Neural progenitor cell (in vitro differentiated cells): ENCODE data around the gene AK8. TPM values are rescaled to one million over a fixed set of nuclear protein-coding genes. Genes with fewer than 3 reads are reported as not detected.
A peak's percentile ranks its signal among the peaks of the same experiment; 100 is the strongest.

Source experiments
- DNase-seq: peaks from one replicate; pipeline ENCODE4 v3.0.0-alpha.2; 2016; ENCODE audit warnings: low spot score
- H2AFZ ChIP-seq: fragments of 200-600 bp; sonication (generic); replicated peaks from 2 replicates; pipeline ENCODE4 v1.6.1; 2016; ENCODE audit warnings: antibody characterized with exemption
- H3F3A ChIP-seq: fragments of 200-600 bp; sonication (generic); 2 replicates; pipeline ENCODE4 v1.6.1; 2016; ENCODE audit warnings: antibody characterized with exemption, low read depth
- H3K27ac ChIP-seq: fragments of 200-600 bp; sonication (generic); 2 replicates; pipeline ENCODE4 v1.5.1; 2016; ENCODE audit warnings: mild to moderate bottlenecking
- H3K27me3 ChIP-seq: fragments of 200-600 bp; sonication (generic); 2 replicates; pipeline ENCODE4 v1.6.1; 2016; ENCODE audit warnings: mild to moderate bottlenecking, moderate library complexity
- H3K36me3 ChIP-seq: fragments of 200-600 bp; sonication (generic); 2 replicates; pipeline ENCODE4 v1.5.1; 2016
- H3K4me1 ChIP-seq: fragments of 200-600 bp; sonication (generic); 2 replicates; pipeline ENCODE4 v1.6.1; 2016; ENCODE audit warnings: mixed run types
- H3K4me2 ChIP-seq: fragments of 200-600 bp; sonication (generic); 2 replicates; pipeline ENCODE4 v1.6.1; 2016
- H3K4me3 ChIP-seq: fragments of 200-600 bp; sonication (generic); 2 replicates; pipeline ENCODE4 v1.5.1; 2016
- H3K79me2 ChIP-seq: fragments of 200-600 bp; sonication (generic); 2 replicates; pipeline ENCODE4 v1.6.1; 2016; ENCODE audit warnings: low read depth
- H3K9ac ChIP-seq: fragments of 200-600 bp; sonication (generic); 2 replicates; pipeline ENCODE4 v1.6.1; 2016
- H3K9me3 ChIP-seq: fragments of 200-600 bp; sonication (generic); 2 replicates; pipeline ENCODE4 v1.5.1; 2016; ENCODE audit warnings: low read depth
- H4K20me1 ChIP-seq: fragments of 200-600 bp; sonication (generic); 2 replicates; pipeline ENCODE4 v1.6.1; 2016; ENCODE audit warnings: low read depth
- H3K27ac Mint-ChIP-seq: 3 replicates; pipeline ENCODE4 v1.8.0; 2021; ENCODE audit warnings: mixed read lengths
- H3K27me3 Mint-ChIP-seq: 2 replicates; pipeline ENCODE4 v1.8.0; 2022; ENCODE audit warnings: low read depth, mild to moderate bottlenecking, inconsistent platforms, moderate library complexity, mixed read lengths; ENCODE audit not compliant: insufficient read depth
- H3K36me3 Mint-ChIP-seq: 3 replicates; pipeline ENCODE4 v1.8.0; 2021; ENCODE audit warnings: mixed read lengths
- H3K4me1 Mint-ChIP-seq: 3 replicates; pipeline ENCODE4 v1.8.0; 2021; ENCODE audit warnings: mixed read lengths
- H3K4me3 Mint-ChIP-seq: 3 replicates; pipeline ENCODE4 v1.8.0; 2021; ENCODE audit warnings: mild to moderate bottlenecking, moderate library complexity, mixed read lengths
- H3K9me3 Mint-ChIP-seq: 3 replicates; pipeline ENCODE4 v1.8.0; 2020; ENCODE audit warnings: mixed read lengths
- EZH2 ChIP-seq: fragments of 200-600 bp; sonication (generic); IDR thresholded peaks from 2 replicates; pipeline ENCODE4 v1.6.1; 2017; ENCODE audit warnings: antibody characterized with exemption, mild to moderate bottlenecking, moderate library complexity
- EZH2phosphoT487 ChIP-seq: fragments of 200-600 bp; sonication (generic); IDR thresholded peaks from 2 replicates; pipeline ENCODE4 v1.6.1; 2017; ENCODE audit warnings: antibody characterized with exemption
- total RNA-seq: library from RNA; depleted of rRNA; stranded (reverse); fragments of >200 nt; gene quantifications from 2 replicates; pipeline ENCODE4 v1.2.3, GENCODE V29; 2015; ENCODE audit warnings: low replicate concordance
- TF ChIP-seq, protein P1 (sequence below): fragments of 200-600 bp; sonication (generic); IDR thresholded peaks from 2 replicates; pipeline ENCODE4 v1.5.1; 2017; ENCODE audit warnings: antibody characterized with exemption, mild to moderate bottlenecking

The AK8 gene
- total RNA-seq, 1 donor from 2014 or later, result 0.43 TPM

DNA sequence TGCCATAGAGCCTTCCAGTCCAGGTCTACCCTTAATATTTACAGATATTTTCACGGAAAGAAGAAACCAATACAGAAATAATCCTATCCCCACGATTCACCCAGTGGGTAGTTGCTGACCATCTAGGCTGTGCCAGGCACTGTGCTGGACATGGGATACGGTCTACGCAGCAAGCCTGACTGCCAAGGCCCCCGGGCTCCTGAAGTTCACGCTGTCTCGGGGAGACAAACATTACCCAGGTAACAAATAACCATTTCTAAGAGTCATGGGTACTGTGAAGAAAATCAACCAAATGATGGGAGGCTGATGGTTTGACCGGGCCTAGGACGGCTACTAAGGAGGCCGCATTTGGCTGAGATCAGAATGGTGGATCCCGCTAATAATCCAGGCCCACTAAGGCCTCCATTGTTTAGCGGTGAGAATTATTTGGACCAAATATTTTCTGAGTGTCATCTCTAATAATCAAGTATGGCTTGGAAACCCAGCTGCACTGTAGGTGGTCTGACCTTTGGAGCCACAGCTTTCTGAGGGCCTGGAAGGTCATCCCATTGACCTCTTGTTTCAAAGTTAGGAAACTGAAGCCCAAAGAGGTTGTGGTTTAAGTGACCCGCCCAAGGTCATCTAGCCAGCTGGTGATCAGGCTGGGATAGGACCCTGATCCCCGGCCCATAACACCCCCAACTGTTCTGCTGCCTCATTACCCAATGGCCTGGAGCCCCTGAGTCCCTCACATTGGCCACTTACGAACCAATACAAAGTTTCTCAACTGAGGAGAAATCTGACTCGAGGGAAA, 82.4 kb downstream of the AK8 start:
- Histone ChIP-seq H3K4me2 (no peak overlapping the region), H2AFZ (no peak overlapping the region), H4K20me1 (no peaks in the 10 kb centered on the region), H3K9ac (no peak overlapping the region), H3K27me3 (peaks cover 89% of the 10 kb centered on the region), H3K79me2 (no peaks in the 10 kb centered on the region), H3K4me3 (no peak overlapping the region), H3K27ac (no peak overlapping the region), H3F3A (no peaks in the 10 kb centered on the region), H3K36me3 (no peaks in the 10 kb centered on the region), H3K9me3 (no peaks in the 10 kb centered on the region), H3K4me1 (no peaks in the 10 kb centered on the region)
- TF ChIP-seq, protein P1, sequence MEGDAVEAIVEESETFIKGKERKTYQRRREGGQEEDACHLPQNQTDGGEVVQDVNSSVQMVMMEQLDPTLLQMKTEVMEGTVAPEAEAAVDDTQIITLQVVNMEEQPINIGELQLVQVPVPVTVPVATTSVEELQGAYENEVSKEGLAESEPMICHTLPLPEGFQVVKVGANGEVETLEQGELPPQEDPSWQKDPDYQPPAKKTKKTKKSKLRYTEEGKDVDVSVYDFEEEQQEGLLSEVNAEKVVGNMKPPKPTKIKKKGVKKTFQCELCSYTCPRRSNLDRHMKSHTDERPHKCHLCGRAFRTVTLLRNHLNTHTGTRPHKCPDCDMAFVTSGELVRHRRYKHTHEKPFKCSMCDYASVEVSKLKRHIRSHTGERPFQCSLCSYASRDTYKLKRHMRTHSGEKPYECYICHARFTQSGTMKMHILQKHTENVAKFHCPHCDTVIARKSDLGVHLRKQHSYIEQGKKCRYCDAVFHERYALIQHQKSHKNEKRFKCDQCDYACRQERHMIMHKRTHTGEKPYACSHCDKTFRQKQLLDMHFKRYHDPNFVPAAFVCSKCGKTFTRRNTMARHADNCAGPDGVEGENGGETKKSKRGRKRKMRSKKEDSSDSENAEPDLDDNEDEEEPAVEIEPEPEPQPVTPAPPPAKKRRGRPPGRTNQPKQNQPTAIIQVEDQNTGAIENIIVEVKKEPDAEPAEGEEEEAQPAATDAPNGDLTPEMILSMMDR, result no peak
- TF ChIP-seq EZH2phosphoT487 (no peak), EZH2 (no peak)
- Mint-ChIP-seq H3K27ac (no peak overlapping the region), H3K36me3 (no peaks in the 10 kb centered on the region), H3K9me3 (no peaks in the 10 kb centered on the region), H3K4me1 (peaks cover 9% of the 10 kb centered on the region), H3K4me3 (no peak overlapping the region), H3K27me3 (peaks cover 19% of the 10 kb centered on the region)
- no peak for DNase-seq

DNA sequence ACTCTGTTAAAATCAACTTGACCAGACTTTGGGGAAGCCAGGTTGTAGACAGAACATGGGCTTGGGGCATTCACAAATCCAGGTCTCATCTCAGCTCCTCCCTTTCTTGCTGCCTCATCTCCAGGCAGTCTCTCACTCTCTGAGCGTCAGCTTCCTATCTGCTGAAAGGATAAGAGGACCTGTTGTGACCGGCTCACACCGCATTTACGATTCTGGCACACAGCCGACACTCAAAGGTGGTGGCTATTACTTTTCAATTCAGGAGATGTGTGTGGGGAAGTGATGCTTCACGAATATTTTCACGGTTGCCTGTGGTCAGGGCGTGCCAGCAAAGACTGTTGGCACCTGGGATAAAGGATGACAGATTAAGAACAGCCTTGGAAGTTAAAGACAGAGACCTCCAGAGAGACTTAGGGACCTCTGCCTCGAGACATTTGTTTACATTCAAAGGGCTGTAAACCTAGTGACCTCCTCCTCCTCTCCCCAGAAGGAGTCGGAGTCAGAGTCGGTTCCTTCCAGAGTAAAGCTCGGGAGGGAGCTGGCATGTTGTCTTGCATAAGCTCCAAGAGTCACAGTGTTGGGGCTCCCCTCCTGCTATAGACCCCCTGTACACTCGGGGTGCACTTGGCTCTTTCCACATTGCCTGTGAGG, 83.2 kb downstream of the AK8 start:
- no peak overlapping the region for H3K4me3 Mint-ChIP-seq

DNA sequence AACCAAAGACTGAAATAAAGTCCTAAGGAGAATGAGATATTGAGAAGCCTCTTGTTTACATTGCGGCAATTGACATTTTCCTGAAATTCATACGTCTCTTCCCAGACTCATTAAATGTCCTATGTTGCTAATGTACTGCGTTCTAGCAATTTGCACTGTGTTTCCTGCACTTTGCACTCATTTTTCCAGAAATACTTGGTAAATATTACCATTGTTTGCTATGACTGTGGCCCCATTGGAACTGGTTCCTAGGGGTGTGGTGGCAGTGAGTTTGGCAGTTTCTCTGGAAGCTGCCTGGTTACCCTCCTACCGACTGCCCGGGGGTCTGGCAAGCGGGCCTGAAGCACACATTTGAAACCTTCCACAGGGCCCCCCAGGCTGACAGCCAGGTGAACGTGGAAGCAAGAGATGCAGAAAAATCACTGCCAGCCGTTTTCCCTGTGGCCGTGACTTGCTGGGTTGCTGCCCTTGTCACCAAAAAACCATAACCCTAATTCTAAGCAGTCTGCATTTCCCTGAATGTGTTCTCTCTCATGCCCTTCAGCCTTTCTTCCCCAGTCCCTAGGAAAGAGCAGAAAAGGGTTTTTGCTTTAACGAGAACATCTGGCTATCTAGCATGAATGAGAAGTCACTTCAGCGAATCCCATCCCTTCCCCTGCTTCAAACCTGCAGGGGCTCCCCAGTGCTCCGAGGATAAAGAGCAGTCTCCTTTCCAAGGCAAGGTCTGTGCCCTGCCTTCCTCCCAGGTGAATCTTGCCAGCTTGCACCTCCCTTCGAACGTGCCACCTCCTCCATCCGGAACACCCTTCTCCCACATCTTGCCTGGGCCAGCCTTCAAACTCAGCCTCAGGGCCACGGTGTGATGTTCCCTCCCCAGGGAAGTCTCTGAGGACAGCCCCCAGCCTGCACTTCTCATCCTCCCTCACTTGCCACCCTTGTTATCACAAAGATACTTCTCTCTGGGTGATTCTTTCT, 84.2 kb downstream of the AK8 start:
- Mint-ChIP-seq H3K4me1 (peaks cover 3% of the 10 kb centered on the region), H3K27ac (no peak overlapping the region)

More for the DNA sequence above, 83.2 kb downstream of the AK8 start:
- Histone ChIP-seq H3K4me1 (no peaks in the 10 kb centered on the region), H3K27me3 (peaks cover 87% of the 10 kb centered on the region), H4K20me1 (no peaks in the 10 kb centered on the region), H3K4me3 (no peak overlapping the region), H3K27ac (no peak overlapping the region), H3K9ac (no peak overlapping the region), H3K79me2 (no peaks in the 10 kb centered on the region), H3F3A (no peaks in the 10 kb centered on the region), H3K4me2 (no peak overlapping the region), H2AFZ (no peak overlapping the region), H3K36me3 (no peaks in the 10 kb centered on the region), H3K9me3 (no peaks in the 10 kb centered on the region)
- Mint-ChIP-seq H3K9me3 (no peaks in the 10 kb centered on the region), H3K27me3 (peaks cover 16% of the 10 kb centered on the region), H3K4me1 (peaks cover 3% of the 10 kb centered on the region), H3K27ac (no peak overlapping the region), H3K36me3 (no peaks in the 10 kb centered on the region)
- TF ChIP-seq, protein P1, result no peak
- TF ChIP-seq EZH2 (no peak), EZH2phosphoT487 (no peak)
- no peak for DNase-seq

More for the DNA sequence above, 84.2 kb downstream of the AK8 start:
- Histone ChIP-seq H3K27ac (no peak overlapping the region), H4K20me1 (no peaks in the 10 kb centered on the region), H3K9ac (no peak overlapping the region), H3K4me1 (no peaks in the 10 kb centered on the region), H3K27me3 (peaks cover 78% of the 10 kb centered on the region), H2AFZ (no peak overlapping the region), H3K9me3 (no peaks in the 10 kb centered on the region), H3K4me3 (no peak overlapping the region), H3K4me2 (no peak overlapping the region), H3K36me3 (no peaks in the 10 kb centered on the region), H3K79me2 (no peaks in the 10 kb centered on the region), H3F3A (no peaks in the 10 kb centered on the region)
- TF ChIP-seq EZH2phosphoT487 (no peak), EZH2 (peak; percentile 11)
- Mint-ChIP-seq H3K9me3 (peaks cover 3% of the 10 kb centered on the region), H3K36me3 (no peaks in the 10 kb centered on the region), H3K27me3 (peaks cover 12% of the 10 kb centered on the region), H3K4me3 (no peak overlapping the region)
- DNase-seq, result no peak
